DMS 273 (cell line): Measurements from ENCODE around the gene TTC34.
A peak's percentile ranks its signal among the peaks of the same experiment; 100 is the strongest.

ENCODE experiments used
- DNase-seq: peaks from one replicate; lab custom pipeline; 2025; ENCODE audit not compliant: unreplicated experiment; lab: John Stamatoyannopoulos, UW

Gene TTC34

GRCh38 chr1:2643414-2644077, 157.9 kb downstream of the TTC34 start:
- DNase-seq = no peak

- DNase-seq = peak; percentile 96
Observed at GRCh38 chr1:2642560-2643413, 158.7 kb downstream of the TTC34 start.

GRCh38 chr1:2642131-2642559, 159.3 kb downstream of the TTC34 start:
- DNase-seq = no peak

- DNase-seq = no peak
Observed at GRCh38 chr1:2641381-2642130, 159.9 kb downstream of the TTC34 start.

GRCh38 chr1:2640626-2641025, 160.9 kb downstream of the TTC34 start:
- no peak for DNase-seq

GRCh38 chr1:2639607-2640521, 161.6 kb downstream of the TTC34 start:
- no peak for DNase-seq

GRCh38 chr1:2639203-2639602, 162.3 kb downstream of the TTC34 start:
- DNase-seq = no peak

GRCh38 chr1:2638466-2639115, 162.9 kb downstream of the TTC34 start:
- no peak for DNase-seq

- no peak for DNase-seq
Observed at GRCh38 chr1:2637442-2638145, 163.9 kb downstream of the TTC34 start.

- DNase-seq = peak; percentile 35
Observed at GRCh38 chr1:2636733-2637132, 164.8 kb downstream of the TTC34 start.

GRCh38 chr1:2635361-2636010, 166.0 kb downstream of the TTC34 start:
- no peak for DNase-seq

GRCh38 chr1:2633936-2634491, 167.5 kb downstream of the TTC34 start:
- DNase-seq = no peak

GRCh38 chr1:2633366-2633935, 168.0 kb downstream of the TTC34 start:
- no peak for DNase-seq

- no peak for DNase-seq
Observed at GRCh38 chr1:2632561-2633361, 168.7 kb downstream of the TTC34 start, which contains the start of gene MMEL1. Gene MMEL1 (minus strand): TSS chr1:2633016. CDS start chr1:2629484, 3,532 bp downstream.

GRCh38 chr1:2632051-2632430, 169.5 kb downstream of the TTC34 start:
- DNase-seq = no peak

- DNase-seq = no peak
Observed at GRCh38 chr1:2631136-2632050, 170.1 kb downstream of the TTC34 start.
